Endothelial cell of umbilical vein (primary cell): ENCODE data around the gene TFRC. TPM values are rescaled to one million over a fixed set of nuclear protein-coding genes. Genes with fewer than 3 reads are reported as not detected.

Experiments
- BruUV-seq: library from RNA; stranded (reverse); fragments of 400-500 nt; replicated peaks from 2 replicates; lab custom pipeline; 2021; lab: Mats Ljungman, UMichigan
- CTCF ChIA-PET: fragments of 300-600, 350-600 bp; sonication (Branson Sonifier 250); formaldehyde crosslinking; loops from one replicate; lab custom pipeline; 2021; ENCODE audit warnings: antibody characterized with exemption, inconsistent platforms; lab: Charles Lee
- POLR2A ChIA-PET: fragments of 300-600, 350-600 bp; sonication (Branson Sonifier 250); formaldehyde crosslinking; loops from one replicate; lab custom pipeline; 2021; ENCODE audit warnings: antibody characterized with exemption, inconsistent platforms; lab: Charles Lee
- DNase-seq: peaks from one replicate; pipeline ENCODE4 v3.0.0-alpha.2; 2011; ENCODE audit warnings: low read depth, low spot score
- FAIRE-seq: peaks from 2 replicates; lab custom pipeline; 2011; peaks lifted over from hg19 to GRCh38; lab: Jason Lieb, UNC
- H2AFZ ChIP-seq: 2 replicates; pipeline ENCODE4 v1.6.0; 2012; ENCODE audit warnings: low read depth, low read length, control low read depth, inconsistent platforms
- H3K27ac ChIP-seq: 2 replicates; pipeline ENCODE4 v1.5.1; 2011; ENCODE audit warnings: low read depth, mild to moderate bottlenecking, control low read depth, low read length, moderate library complexity; ENCODE audit not compliant: insufficient read depth
- H3K27me3 ChIP-seq, 2 experiments: 2 replicates each; pipeline versions ENCODE4 v1.6.0 to v1.6.1; 2011; ENCODE audit warnings: low read length in 2 of 2, mixed read lengths in 1 of 2; ENCODE audit not compliant: control insufficient read depth in 2 of 2, insufficient read depth in 2 of 2
- H3K36me3 ChIP-seq, 2 experiments: 2 replicates in 1 of 2; 3 replicates in 1 of 2; pipeline ENCODE4 v1.5.1; 2011; ENCODE audit warnings: low read length in 2 of 2, mild to moderate bottlenecking in 1 of 2, moderate library complexity in 1 of 2; ENCODE audit not compliant: control insufficient read depth in 2 of 2, insufficient read depth in 2 of 2; ENCODE audit errors: extremely low read depth in 1 of 2
- H3K4me1 ChIP-seq: 3 replicates; pipeline ENCODE4 v1.5.1; 2011; ENCODE audit warnings: mild to moderate bottlenecking, low read length; ENCODE audit not compliant: control insufficient read depth, insufficient read depth; ENCODE audit errors: extremely low read depth
- H3K4me2 ChIP-seq: 2 replicates; pipeline ENCODE4 v1.6.1; 2011; ENCODE audit warnings: low read length, control low read depth, mixed read lengths; ENCODE audit not compliant: insufficient read depth
- H3K4me3 ChIP-seq, 3 experiments: fragments of 200-600 bp in 1 of 3; sonication (generic), shearing (Covaris generic) in 1 of 3; replicated peaks in 1 of 3; 2 replicates each; pipeline ENCODE4 v1.5.1; 2011 to 2016; ENCODE audit warnings: control low read depth in 3 of 3, low read length in 3 of 3, mild to moderate bottlenecking in 2 of 3, inconsistent platforms in 1 of 3, low read depth in 1 of 3, moderate library complexity in 1 of 3; ENCODE audit not compliant: insufficient read depth in 1 of 3
- H3K79me2 ChIP-seq: 2 replicates; pipeline ENCODE4 v1.6.0; 2012; ENCODE audit warnings: low read length, inconsistent platforms; ENCODE audit not compliant: control insufficient read depth, insufficient read depth
- H3K9ac ChIP-seq: replicated peaks from 2 replicates; pipeline ENCODE3; 2011; ENCODE audit warnings: low read length, control low read depth; ENCODE audit not compliant: insufficient read depth; ENCODE audit errors: extremely low read depth
- H3K9me1 ChIP-seq: replicated peaks from 3 replicates; pipeline ENCODE4 v1.6.0; 2011; ENCODE audit warnings: mild to moderate bottlenecking, low read length; ENCODE audit not compliant: control insufficient read depth, insufficient read depth; ENCODE audit errors: extremely low read depth
- H3K9me3 ChIP-seq: replicated peaks from 2 replicates; pipeline ENCODE4 v1.5.1; 2012; ENCODE audit warnings: low read length, inconsistent platforms; ENCODE audit not compliant: control insufficient read depth, insufficient read depth
- H4K20me1 ChIP-seq: replicated peaks from 2 replicates; pipeline ENCODE3; 2011; ENCODE audit warnings: mild to moderate bottlenecking, low read length; ENCODE audit not compliant: control insufficient read depth, insufficient read depth; ENCODE audit errors: extremely low read depth
- CTCF ChIP-seq, 2 donors: IDR thresholded peaks; 1 replicate in 1 of 2; 2 replicates in 1 of 2; pipeline ENCODE4 v1.5.1; 2011; ENCODE audit warnings: low read length in 2 of 2, mild to moderate bottlenecking in 2 of 2, moderate library complexity in 2 of 2, control low read depth in 1 of 2, inconsistent platforms in 1 of 2, low read depth in 1 of 2; ENCODE audit not compliant: insufficient read depth in 1 of 2; ENCODE audit errors: extremely low read depth in 1 of 2
- EZH2 ChIP-seq: IDR thresholded peaks from 2 replicates; pipeline ENCODE4 v1.6.1; 2012; ENCODE audit warnings: borderline replicate concordance, low read depth, mild to moderate bottlenecking, moderate library complexity, low read length, inconsistent platforms; ENCODE audit not compliant: severe bottlenecking
- FOS ChIP-seq: IDR thresholded peaks from 2 replicates; pipeline ENCODE4 v1.6.1; 2011; ENCODE audit warnings: mild to moderate bottlenecking, low read length, moderate library complexity, borderline replicate concordance; ENCODE audit not compliant: insufficient read depth
- GATA2 ChIP-seq: IDR thresholded peaks from 2 replicates; pipeline ENCODE4 v1.7.0; 2011; ENCODE audit warnings: low read depth, mild to moderate bottlenecking, moderate library complexity, mixed read lengths, low read length; ENCODE audit not compliant: insufficient read length, insufficient read depth
- JUN ChIP-seq: IDR thresholded peaks from 2 replicates; pipeline ENCODE4 v1.6.1; 2011; ENCODE audit warnings: borderline replicate concordance, low read depth; ENCODE audit not compliant: insufficient read length, insufficient read depth
- MYC ChIP-seq: IDR thresholded peaks from one replicate; pipeline ENCODE4 v1.6.1; 2011; ENCODE audit warnings: mild to moderate bottlenecking, low read depth, low read length
- POLR2A ChIP-seq: IDR thresholded peaks from 2 replicates; pipeline ENCODE4 v1.6.1; 2012; ENCODE audit warnings: low read depth, mild to moderate bottlenecking, control low read depth, low read length
- POLR2AphosphoS5 ChIP-seq: IDR thresholded peaks from 2 replicates; pipeline ENCODE4 v1.6.1; 2012; ENCODE audit warnings: low read depth, mild to moderate bottlenecking, control low read depth, low read length, moderate library complexity; ENCODE audit not compliant: insufficient read depth
- dilution Hi-C: fragments of 300-500 bp; cut with MboI; formaldehyde crosslinking; loops from one replicate; pipeline ENCODE4 v1.15.0; 2019; ENCODE audit warnings: low sequenced_read_pairs; ENCODE audit not compliant: extremely low pct_ligation_motif_present
- intact Hi-C: fragments of 100-400 bp; cut with micrococcal nuclease; formaldehyde crosslinking; loops from one replicate; pipeline ENCODE4 v1.10.0; 2022
- polyA plus RNA-seq, 4 experiments: library from polyadenylated mRNA; depleted of rRNA in 3 of 4; stranded (reverse) in 3 of 4; unstranded in 1 of 4; fragments of >200 nt; gene quantifications; 2 replicates each; pipeline versions ENCODE4 v1.2.1 to v1.2.3, GENCODE V29; 2011 to 2012; ENCODE audit warnings: missing spikeins in 1 of 4
- total RNA-seq: library from RNA; stranded (reverse); gene quantifications from 2 replicates; pipeline ENCODE4 v1.2.3, GENCODE V29; 2021
- TF ChIP-seq, protein P1 (sequence below): IDR thresholded peaks from 2 replicates; pipeline ENCODE4 v1.6.1; 2011; ENCODE audit not compliant: insufficient read depth, insufficient read length

Gene TFRC
- total and polyA plus RNA-seq, 2 donors (not counting 3 experiments of a cell fraction or from before 2014, with no cell fraction given): 14.1 to 69.6 TPM

DNA sequence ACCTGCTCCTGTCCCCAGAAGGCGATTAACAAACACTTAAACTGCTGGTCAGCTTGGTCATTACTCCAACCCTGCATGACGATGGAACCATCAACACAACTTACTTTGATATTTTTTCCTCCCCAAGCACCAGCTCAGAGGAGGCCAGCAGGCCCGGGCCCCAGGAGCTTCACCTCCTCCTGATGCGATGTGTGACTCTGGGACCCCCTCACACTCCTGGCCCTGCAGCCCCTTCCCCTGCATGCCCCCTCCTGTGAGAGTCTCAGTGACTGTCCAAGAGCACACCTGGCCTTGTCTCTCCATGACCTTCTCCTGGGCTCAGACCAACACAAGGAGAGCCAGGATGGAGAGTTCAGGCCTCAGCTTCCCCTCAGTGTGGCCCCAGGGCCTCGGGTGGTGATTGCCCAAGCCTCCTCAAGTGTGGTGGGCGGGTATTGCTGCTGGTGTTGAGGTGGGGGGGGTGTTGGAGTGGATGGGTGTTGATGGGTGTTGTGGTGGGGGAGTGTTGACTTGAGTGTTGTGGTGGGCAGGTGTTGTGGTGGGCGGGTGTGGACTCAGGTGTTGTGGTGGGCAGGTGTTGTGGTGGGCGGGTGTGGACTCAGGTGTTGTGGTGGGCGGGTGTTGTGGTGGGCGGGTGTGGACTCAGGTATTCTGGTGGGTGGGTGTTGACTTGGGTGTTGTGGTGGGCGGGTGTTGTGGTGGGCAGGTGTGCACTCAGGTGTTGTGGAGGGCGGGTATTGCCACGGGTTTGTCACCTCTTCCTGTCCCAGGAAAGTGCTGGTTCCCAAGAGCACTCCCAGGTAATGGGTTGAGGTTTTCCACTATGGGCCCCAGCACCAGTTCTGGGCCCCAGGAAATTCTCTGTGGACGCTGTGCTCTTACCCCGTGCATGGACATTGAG is 68.1 kb downstream of the TFRC start:
- BruUV-seq: no TSS peak
- dilution Hi-C loops (no loop called here), intact Hi-C loops (no loop called here)
- no peak for FAIRE-seq
- H3K36me3 ChIP-seq: no peaks in the 10 kb centered on the region
- H3K4me2 ChIP-seq: no peak overlapping the region
- no peak overlapping the region for H2AFZ ChIP-seq
- H3K9ac ChIP-seq: no peak overlapping the region
- H3K4me3 ChIP-seq: no peak overlapping the region
- CTCF ChIA-PET: interaction anchor here (1.6 kb wide), 1 partner anchor 13 kb away, joined by 4 read pairs; no protein-coding TSS in a partner anchor
- peaks cover 6 to 15% of the 10 kb centered on the region in 2 experiments for H3K27me3 ChIP-seq
- no peaks in the 10 kb centered on the region for H3K9me3 ChIP-seq
- POLR2A ChIA-PET: no interaction called here
- no peaks in the 10 kb centered on the region for H3K79me2 ChIP-seq
- H3K27ac ChIP-seq: no peak overlapping the region
- no peaks in the 10 kb centered on the region for H3K4me1 ChIP-seq
- H3K9me1 ChIP-seq: no peaks in the 10 kb centered on the region
- TF ChIP-seq EZH2 (no peak), MYC (no peak)
- TF ChIP-seq, protein P1, sequence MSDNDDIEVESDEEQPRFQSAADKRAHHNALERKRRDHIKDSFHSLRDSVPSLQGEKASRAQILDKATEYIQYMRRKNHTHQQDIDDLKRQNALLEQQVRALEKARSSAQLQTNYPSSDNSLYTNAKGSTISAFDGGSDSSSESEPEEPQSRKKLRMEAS: no peak
- DNase-seq: no peak
- H4K20me1 ChIP-seq: no peaks in the 10 kb centered on the region

GRCh38 chr3:196012941-196013476 is 68.9 kb downstream of the TFRC start:
- no peaks in the 10 kb centered on the region for H3K9me3 ChIP-seq
- POLR2A ChIA-PET: no interaction called here
- peaks cover 6 to 15% of the 10 kb centered on the region in 2 experiments for H3K27me3 ChIP-seq
- FAIRE-seq (no peak), DNase-seq (no peak)
- no peak overlapping the region for H2AFZ ChIP-seq
- no peak overlapping the region for H3K9ac ChIP-seq
- dilution Hi-C loops: no loop called here
- H3K36me3 ChIP-seq: no peaks in the 10 kb centered on the region
- no peak for TF ChIP-seq POLR2AphosphoS5
- TF ChIP-seq GATA2: no peak
- TF ChIP-seq MYC: no peak
- TF ChIP-seq JUN: no peak
- TF ChIP-seq, protein P1: no peak
- TF ChIP-seq CTCF (IDR thresholded peaks at IDR 0.05; ENCODE audit: extremely low read depth in 1 of 2, insufficient read depth in 1 of 2, low read depth in 1 of 2, low read length in 2 of 2): no peak
- no peak for TF ChIP-seq POLR2A
- TF ChIP-seq EZH2: no peak
- TF ChIP-seq FOS: no peak
- no peaks in the 10 kb centered on the region for H3K79me2 ChIP-seq
- no peaks in the 10 kb centered on the region for H3K4me1 ChIP-seq
- no peaks in the 10 kb centered on the region for H4K20me1 ChIP-seq
- no peak overlapping the region for H3K4me3 ChIP-seq
- CTCF ChIA-PET: no interaction called here
- no peaks in the 10 kb centered on the region for H3K9me1 ChIP-seq
- H3K4me2 ChIP-seq: no peak overlapping the region
- intact Hi-C loops: no loop called here
- no peak overlapping the region for H3K27ac ChIP-seq
- BruUV-seq: no TSS peak
